IMR-90 (cell line): ENCODE results near the gene MRPS9.

Experiments used
- CHD1 ChIP-seq: IDR thresholded peaks from 2 replicates; pipeline ENCODE4 v1.6.1; 2012; ENCODE audit warnings: low read depth, low read length, improper control_type of control experiment
- CTCF ChIP-seq: conservative IDR thresholded peaks from 2 replicates; pipeline ENCODE4 v1.5.1; 2012; ENCODE audit warnings: mild to moderate bottlenecking, low read depth, low read length, improper control_type of control experiment
- MXI1 ChIP-seq: IDR thresholded peaks from 2 replicates; pipeline ENCODE4 v1.6.1; 2012; ENCODE audit warnings: low read depth, mild to moderate bottlenecking, low read length, moderate library complexity, borderline replicate concordance
- POLR2A ChIP-seq: IDR thresholded peaks from 2 replicates; pipeline ENCODE4 v1.6.1; 2012; ENCODE audit warnings: mild to moderate bottlenecking, low read depth, low read length
- RFX5 ChIP-seq: IDR thresholded peaks from 2 replicates; pipeline ENCODE4 v1.8.0; 2012; ENCODE audit warnings: low read depth, mild to moderate bottlenecking, low read length, moderate library complexity
- TF ChIP-seq, protein P1 (sequence below): fragments of 150-350 bp; IDR thresholded peaks from 2 replicates; pipeline ENCODE4 v1.6.1; 2017; ENCODE audit warnings: mild to moderate bottlenecking, antibody characterized with exemption, low read length, low read depth

DNA sequence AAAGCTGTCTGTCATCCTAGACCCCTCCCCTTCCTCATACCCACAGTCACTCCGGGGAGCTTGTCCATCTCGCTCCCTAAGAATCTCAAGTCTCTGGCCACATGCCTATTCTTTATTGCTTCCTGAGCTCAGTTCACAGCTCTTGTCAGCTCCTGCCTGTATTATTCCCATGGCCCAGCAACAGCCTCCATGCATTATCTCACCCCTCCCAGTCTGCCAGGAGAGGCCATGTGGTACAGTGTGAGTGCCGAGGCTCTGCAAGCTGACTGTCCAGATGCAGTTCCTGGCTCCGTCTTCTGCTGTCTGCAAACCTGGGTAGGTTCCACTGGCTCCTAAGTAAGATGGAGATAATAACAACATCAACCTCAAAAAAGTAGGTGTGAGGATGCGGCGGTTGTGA lies 79.7 kb downstream of the MRPS9 start:
- TF ChIP-seq, protein P1, sequence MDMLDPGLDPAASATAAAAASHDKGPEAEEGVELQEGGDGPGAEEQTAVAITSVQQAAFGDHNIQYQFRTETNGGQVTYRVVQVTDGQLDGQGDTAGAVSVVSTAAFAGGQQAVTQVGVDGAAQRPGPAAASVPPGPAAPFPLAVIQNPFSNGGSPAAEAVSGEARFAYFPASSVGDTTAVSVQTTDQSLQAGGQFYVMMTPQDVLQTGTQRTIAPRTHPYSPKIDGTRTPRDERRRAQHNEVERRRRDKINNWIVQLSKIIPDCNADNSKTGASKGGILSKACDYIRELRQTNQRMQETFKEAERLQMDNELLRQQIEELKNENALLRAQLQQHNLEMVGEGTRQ, result no peak
- no peak for TF ChIP-seq CTCF
- TF ChIP-seq POLR2A, result no peak
- no peak for TF ChIP-seq MXI1
- TF ChIP-seq CHD1, result no peak
- TF ChIP-seq RFX5, result no peak
